IPS-11a (cell line): ENCODE results near the gene URGCP.

ENCODE experiments used
- H3K4me3 ChIP-seq: one replicate; pipeline ENCODE4 v1.5.1; 2013; ENCODE audit warnings: low read depth, low read length, control low read depth

Gene URGCP, protein sequence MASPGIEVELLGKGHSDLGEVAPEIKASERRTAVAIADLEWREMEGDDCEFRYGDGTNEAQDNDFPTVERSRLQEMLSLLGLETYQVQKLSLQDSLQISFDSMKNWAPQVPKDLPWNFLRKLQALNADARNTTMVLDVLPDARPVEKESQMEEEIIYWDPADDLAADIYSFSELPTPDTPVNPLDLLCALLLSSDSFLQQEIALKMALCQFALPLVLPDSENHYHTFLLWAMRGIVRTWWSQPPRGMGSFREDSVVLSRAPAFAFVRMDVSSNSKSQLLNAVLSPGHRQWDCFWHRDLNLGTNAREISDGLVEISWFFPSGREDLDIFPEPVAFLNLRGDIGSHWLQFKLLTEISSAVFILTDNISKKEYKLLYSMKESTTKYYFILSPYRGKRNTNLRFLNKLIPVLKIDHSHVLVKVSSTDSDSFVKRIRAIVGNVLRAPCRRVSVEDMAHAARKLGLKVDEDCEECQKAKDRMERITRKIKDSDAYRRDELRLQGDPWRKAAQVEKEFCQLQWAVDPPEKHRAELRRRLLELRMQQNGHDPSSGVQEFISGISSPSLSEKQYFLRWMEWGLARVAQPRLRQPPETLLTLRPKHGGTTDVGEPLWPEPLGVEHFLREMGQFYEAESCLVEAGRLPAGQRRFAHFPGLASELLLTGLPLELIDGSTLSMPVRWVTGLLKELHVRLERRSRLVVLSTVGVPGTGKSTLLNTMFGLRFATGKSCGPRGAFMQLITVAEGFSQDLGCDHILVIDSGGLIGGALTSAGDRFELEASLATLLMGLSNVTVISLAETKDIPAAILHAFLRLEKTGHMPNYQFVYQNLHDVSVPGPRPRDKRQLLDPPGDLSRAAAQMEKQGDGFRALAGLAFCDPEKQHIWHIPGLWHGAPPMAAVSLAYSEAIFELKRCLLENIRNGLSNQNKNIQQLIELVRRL

GRCh38 chr7:43906331-43907010 lies at the start of gene URGCP:
Gene URGCP, minus strand, starts transcription at chr7:43906596. Its CDS starts 21 bp downstream, at chr7:43906575.
- H3K4me3 ChIP-seq = peak within 1 kb of the TSS; percentile 60

DNA sequence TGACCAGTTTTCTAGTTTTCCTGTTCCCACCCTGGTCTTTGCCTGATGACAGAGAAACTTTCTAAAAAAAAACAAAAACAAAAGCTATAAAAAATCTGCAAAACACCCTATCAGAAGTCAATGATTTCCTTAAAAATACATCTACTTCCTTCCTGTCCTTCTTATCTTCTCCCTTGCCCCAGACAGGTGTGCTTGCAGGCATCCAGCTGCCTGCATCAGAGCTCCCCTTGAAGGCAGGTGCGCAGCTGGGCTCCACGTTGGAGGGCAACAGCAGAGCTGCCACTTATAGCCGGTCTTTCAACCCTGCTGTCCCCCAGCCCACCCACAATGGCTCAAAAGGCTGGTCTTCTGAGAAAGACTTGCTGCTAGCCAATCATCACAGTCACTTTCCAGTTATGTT lies 49.6 kb upstream of the URGCP start:
- H3K4me3 ChIP-seq = no peak overlapping the region

- H3K4me3 ChIP-seq = no peak overlapping the region
Observed at GRCh38 chr7:43954524-43955228, 48.3 kb upstream of the URGCP start.

GRCh38 chr7:43953071-43953470 lies 46.7 kb upstream of the URGCP start:
- H3K4me3 ChIP-seq = no peak overlapping the region

GRCh38 chr7:43952028-43952427 lies 45.6 kb upstream of the URGCP start:
- no peak overlapping the region for H3K4me3 ChIP-seq

DNA sequence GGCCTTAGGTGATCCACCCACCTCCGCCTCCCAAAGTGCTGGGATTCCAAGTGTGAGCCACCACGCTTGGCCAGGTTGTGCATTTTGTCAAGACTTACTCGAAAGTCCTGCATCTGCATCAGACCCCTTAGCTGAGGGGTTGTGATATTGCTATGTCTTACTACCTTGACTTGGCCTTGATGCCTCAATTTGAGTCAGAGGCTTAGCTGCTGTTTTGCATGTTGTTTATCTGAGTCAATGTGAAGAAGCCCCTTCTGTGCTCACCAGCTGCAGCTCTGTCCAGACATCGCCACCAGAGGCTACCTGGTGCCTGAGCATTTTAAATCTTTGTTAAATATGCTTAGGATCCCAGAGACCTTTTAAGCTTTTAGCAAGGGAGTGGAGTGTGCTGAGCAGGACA lies 37.9 kb upstream of the URGCP start:
- no peak overlapping the region for H3K4me3 ChIP-seq

GRCh38 chr7:43943417-43944187 lies 37.2 kb upstream of the URGCP start:
- no peak overlapping the region for H3K4me3 ChIP-seq

GRCh38 chr7:43942997-43943396 lies 36.6 kb upstream of the URGCP start:
- H3K4me3 ChIP-seq = no peak overlapping the region

- no peak overlapping the region for H3K4me3 ChIP-seq
Observed at GRCh38 chr7:43942250-43942649, 35.9 kb upstream of the URGCP start.

DNA sequence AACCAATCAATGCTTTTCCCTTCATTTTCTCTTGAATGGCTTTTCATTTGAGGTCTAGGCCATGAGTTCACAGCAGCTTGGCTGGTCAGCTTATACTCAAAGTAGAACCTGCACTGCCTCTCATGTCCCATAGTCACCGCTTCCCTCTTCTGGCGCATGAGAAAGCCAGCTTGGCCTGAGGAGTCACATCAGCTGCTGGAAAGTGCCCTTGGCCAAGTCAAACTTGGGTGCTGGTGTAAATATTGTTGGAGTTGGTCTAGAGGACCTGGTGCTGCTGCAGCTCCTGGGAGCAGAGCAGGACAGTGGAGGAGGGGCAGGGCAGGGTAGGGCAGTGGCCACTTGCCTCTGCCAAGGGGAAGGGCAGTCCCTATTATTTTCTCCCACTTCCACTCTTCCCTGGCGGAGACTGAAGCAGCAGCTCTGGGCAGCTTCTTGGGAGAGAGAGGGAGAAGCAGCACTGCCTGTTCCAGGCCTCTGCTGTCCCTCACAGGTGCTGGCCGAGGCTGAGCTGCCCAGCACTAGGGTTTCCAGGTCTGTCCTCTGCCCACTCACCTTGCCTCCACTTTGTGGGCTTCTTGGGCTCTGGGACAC lies 32.6 kb upstream of the URGCP start:
- H3K4me3 ChIP-seq = no peak overlapping the region

GRCh38 chr7:43937444-43937843 lies 31.0 kb upstream of the URGCP start:
- no peak overlapping the region for H3K4me3 ChIP-seq

GRCh38 chr7:43933902-43934560 lies 27.6 kb upstream of the URGCP start:
- no peak overlapping the region for H3K4me3 ChIP-seq

GRCh38 chr7:43931346-43931745 lies 24.9 kb upstream of the URGCP start:
- no peak overlapping the region for H3K4me3 ChIP-seq

DNA sequence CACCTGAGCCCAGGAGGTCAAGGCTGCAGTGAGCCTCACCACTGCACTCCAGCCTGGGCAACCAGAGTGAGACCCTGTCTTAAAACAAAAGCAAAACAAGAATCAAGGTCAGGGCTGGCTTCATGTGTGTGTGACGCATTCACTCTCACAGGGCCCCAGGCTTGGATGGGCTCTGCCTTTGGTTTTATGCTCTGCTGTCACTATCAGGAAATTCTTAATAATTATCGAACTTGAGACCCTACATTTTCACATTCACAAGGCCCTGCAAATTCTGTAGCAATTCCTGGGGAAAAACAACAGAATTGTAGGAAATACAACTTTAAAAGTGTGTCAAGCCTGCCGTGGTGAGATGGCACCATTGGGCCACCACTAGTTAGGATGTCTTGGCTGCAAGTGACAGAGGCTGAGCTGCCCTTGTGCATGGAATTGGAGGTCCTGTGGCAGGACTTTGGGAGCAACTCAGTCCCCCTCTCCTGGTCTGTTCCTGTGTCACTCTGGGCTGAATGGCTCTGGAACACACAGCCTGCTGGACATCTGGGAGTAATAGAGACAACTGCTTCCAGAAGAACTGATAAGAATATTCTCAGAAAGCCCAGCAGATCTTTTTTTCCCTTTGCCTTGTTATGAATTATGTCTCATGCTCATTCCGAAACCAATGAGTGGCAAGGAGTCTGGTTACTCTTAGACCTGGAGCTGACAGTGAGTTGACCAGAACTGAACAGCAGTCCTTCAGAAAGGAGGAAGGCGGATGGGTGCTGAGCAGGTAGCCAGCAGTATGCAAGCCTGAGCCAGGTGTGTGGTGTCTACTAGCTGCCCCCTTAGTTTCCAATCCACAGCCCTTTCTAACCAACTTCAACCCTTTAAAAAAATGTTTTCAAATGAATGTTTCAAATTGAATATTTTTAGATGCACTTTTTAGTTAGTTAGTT lies 23.4 kb upstream of the URGCP start:
- H3K4me3 ChIP-seq = no peak overlapping the region

DNA sequence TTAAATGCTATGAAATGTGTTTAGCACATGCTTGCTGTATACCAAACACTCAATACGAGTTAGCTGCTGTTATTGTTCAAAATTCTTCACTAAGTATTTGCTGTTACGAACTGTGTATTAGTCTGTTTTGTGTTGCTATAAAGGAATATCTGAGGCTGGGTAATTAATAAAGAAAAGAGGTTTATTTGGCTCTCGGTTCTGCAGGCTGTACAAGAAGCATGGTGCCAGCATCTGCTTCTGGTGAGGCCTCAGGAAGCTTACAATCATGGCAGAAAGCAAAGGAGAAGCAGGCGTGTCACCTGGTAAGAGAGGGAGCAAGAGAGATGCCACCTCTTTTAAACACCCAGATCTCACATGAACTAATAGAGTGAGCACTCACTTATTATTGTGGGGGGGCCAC lies 21.4 kb upstream of the URGCP start:
- no peak overlapping the region for H3K4me3 ChIP-seq

DNA sequence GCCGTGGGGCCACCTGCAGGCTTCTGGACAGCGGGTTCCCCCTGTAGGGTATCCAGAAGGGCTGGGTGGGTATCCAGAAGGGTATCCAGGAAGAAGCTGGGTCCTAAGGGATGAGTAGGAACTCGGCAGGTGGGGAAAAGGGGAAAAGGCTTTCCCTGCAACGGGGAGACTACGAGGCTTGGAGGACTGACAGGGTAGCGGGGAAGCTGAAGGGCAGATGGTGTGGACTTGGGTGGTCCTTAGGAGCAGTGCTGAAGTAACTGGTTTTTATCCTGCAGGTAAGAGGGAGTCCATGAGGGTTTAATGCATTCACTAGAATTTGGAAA lies 20.4 kb upstream of the URGCP start:
- peak overlapping the region; percentile 50 for H3K4me3 ChIP-seq

DNA sequence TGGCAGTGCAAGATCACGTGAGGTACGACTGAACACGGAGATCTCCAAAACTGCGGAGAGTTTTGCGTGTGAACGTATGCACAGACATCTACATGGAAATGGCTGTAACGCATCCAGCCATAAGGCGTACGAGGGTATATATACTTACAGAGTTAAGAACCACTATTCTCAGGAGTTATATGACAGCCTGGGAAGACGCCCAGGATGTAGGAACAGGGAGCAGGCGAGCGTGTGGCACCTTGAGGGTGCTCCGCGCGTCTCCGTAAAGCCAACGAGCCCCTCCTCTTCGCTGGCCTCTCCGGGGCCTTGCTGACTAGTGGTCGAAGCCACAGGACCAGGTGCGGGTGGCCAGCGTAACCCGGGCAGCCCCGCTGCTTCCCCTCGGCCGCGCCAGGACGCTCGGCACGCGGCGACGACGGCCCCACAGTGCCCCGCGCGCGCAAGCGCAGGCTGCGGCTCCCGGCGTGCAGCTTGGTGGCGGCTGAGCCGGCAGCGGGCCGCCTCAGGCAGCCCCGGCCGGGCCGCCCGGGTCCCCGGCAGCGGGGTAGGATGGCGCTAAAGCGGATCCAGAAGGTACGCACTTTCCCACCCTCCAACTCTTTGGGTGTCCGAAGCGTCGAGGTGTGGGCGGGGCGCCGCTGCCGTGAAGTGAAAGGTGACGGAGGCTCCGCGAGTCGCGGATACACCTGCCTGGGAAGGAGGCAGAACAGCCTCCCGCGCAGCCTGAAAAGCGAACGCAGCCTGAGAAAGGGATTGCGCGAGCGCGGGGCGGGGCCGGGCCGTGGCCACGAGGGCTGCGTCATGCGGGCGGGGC lies 19.8 kb upstream of the URGCP start, which contains the start of gene UBE2D4:
Gene UBE2D4 (plus strand): TSS at position 453 of the 814 bp plus-strand sequence. CDS start 97 bp downstream, at position 550.
- peak within 1 kb of the TSS; percentile 50 for H3K4me3 ChIP-seq
